Neural cell (in vitro differentiated cells): Measurements from ENCODE around the gene TMPRSS6. TPM values are rescaled to one million over a fixed set of nuclear protein-coding genes. Genes with fewer than 3 reads are reported as not detected.

Experiments
- H2AFZ ChIP-seq: fragments of 200-600, 300-800 bp; sonication (generic), shearing (Covaris generic); 2 replicates; pipeline ENCODE4 v1.6.0; 2014; ENCODE audit warnings: low read depth, mild to moderate bottlenecking, antibody characterized with exemption, low read length, moderate library complexity
- H3F3A ChIP-seq: fragments of 200-600 bp; shearing (Covaris generic); 2 replicates; pipeline ENCODE4 v1.6.1; 2016; ENCODE audit warnings: mild to moderate bottlenecking, moderate library complexity, mixed read lengths, antibody characterized with exemption, low read length; ENCODE audit not compliant: insufficient read depth, poor library complexity, severe bottlenecking
- H3K27ac ChIP-seq: fragments of 200-600, 300-800 bp; sonication (generic), shearing (Covaris generic); 2 replicates; pipeline ENCODE4 v1.5.1; 2014; ENCODE audit warnings: mild to moderate bottlenecking, low read length, moderate library complexity
- H3K27me3 ChIP-seq: fragments of 300-800, 200-600 bp; sonication (generic), shearing (Covaris generic); 2 replicates; pipeline ENCODE4 v1.6.0; 2014; ENCODE audit warnings: mild to moderate bottlenecking, low read depth, low read length, moderate library complexity; ENCODE audit not compliant: insufficient read depth
- H3K36me3 ChIP-seq: fragments of 300-800, 200-600 bp; sonication (generic), shearing (Covaris generic); 2 replicates; pipeline ENCODE4 v1.5.1; 2014; ENCODE audit warnings: mild to moderate bottlenecking, antibody characterized with exemption, low read length, moderate library complexity; ENCODE audit not compliant: insufficient read depth
- H3K4me2 ChIP-seq: fragments of 300-800, 200-600 bp; sonication (generic), shearing (Covaris generic); 2 replicates; pipeline ENCODE4 v1.6.0; 2014; ENCODE audit warnings: mild to moderate bottlenecking, low read length
- H3K4me3 ChIP-seq: fragments of 300-800, 200-600 bp; sonication (generic), shearing (Covaris generic); 2 replicates; pipeline ENCODE4 v1.5.1; 2014; ENCODE audit warnings: mild to moderate bottlenecking, low read length, moderate library complexity
- H3K79me2 ChIP-seq: fragments of 200-600 bp; shearing (Covaris generic); replicated peaks from 2 replicates; pipeline ENCODE4 v1.6.0; 2014; ENCODE audit warnings: mild to moderate bottlenecking, low read length, moderate library complexity; ENCODE audit not compliant: insufficient read depth
- H3K9ac ChIP-seq: fragments of 300-800, 200-600 bp; sonication (generic), shearing (Covaris generic); 2 replicates; pipeline ENCODE4 v1.6.1; 2016; ENCODE audit warnings: mild to moderate bottlenecking, low read length, mixed read lengths
- H3K9me2 ChIP-seq: fragments of 200-600 bp; shearing (Covaris generic); 2 replicates; pipeline ENCODE4 v1.6.1; 2016; ENCODE audit warnings: mild to moderate bottlenecking, low read length, mixed read lengths; ENCODE audit not compliant: insufficient read depth
- H3K9me3 ChIP-seq: fragments of 200-600, 300-800 bp; sonication (generic), shearing (Covaris generic); 2 replicates; pipeline ENCODE4 v1.6.1; 2016; ENCODE audit warnings: mild to moderate bottlenecking, mixed run types, low read length, moderate library complexity, mixed read lengths
- H4K20me1 ChIP-seq: fragments of 200-600 bp; shearing (Covaris generic); 2 replicates; pipeline ENCODE4 v1.6.1; 2016; ENCODE audit warnings: mild to moderate bottlenecking, mixed run types; ENCODE audit not compliant: insufficient read depth
- EP300 ChIP-seq: fragments of 450-650 bp; conservative IDR thresholded peaks from 2 replicates; pipeline ENCODE4 v1.6.1; 2014; ENCODE audit warnings: antibody characterized with exemption, mild to moderate bottlenecking, moderate library complexity; ENCODE audit not compliant: poor library complexity, severe bottlenecking
- EZH2 ChIP-seq: fragments of 200-600, 300-800 bp; shearing (Covaris generic), sonication (generic); IDR thresholded peaks from 2 replicates; pipeline ENCODE4 v1.6.1; 2014; ENCODE audit warnings: antibody characterized with exemption, low read length, borderline replicate concordance, mild to moderate bottlenecking; ENCODE audit not compliant: insufficient read depth, poor library complexity, severe bottlenecking
- MXI1 ChIP-seq: fragments of 450-650 bp; conservative IDR thresholded peaks from 2 replicates; pipeline ENCODE4 v1.6.1; 2014; ENCODE audit warnings: antibody characterized with exemption, mild to moderate bottlenecking; ENCODE audit not compliant: poor library complexity, severe bottlenecking
- POLR2AphosphoS5 ChIP-seq: IDR thresholded peaks from 2 replicates; pipeline ENCODE4 v1.6.1; 2012
- RAD21 ChIP-seq: fragments of 450-650 bp; conservative IDR thresholded peaks from 2 replicates; pipeline ENCODE4 v1.6.1; 2014; ENCODE audit warnings: antibody characterized with exemption, mild to moderate bottlenecking, moderate library complexity
- SMC3 ChIP-seq: fragments of 450-650 bp; conservative IDR thresholded peaks from 2 replicates; pipeline ENCODE4 v1.6.1; 2014; ENCODE audit warnings: antibody characterized with exemption, mild to moderate bottlenecking, moderate library complexity; ENCODE audit not compliant: poor library complexity
- TAF1 ChIP-seq: IDR thresholded peaks from 2 replicates; pipeline ENCODE4 v1.6.1; 2012; ENCODE audit warnings: low read depth
- polyA plus RNA-seq: library from polyadenylated mRNA; depleted of rRNA; stranded (reverse); fragments of >200 nt; gene quantifications from 2 replicates; pipeline ENCODE4 v1.2.3, GENCODE V29; 2014
- TF ChIP-seq, protein P1 (sequence below): IDR thresholded peaks from 2 replicates; pipeline ENCODE4 v1.6.1; 2012; ENCODE audit warnings: borderline replicate concordance
- TF ChIP-seq, protein P2 (sequence below): fragments of 450-650 bp; IDR thresholded peaks from 2 replicates; pipeline ENCODE4 v1.5.1; 2014; ENCODE audit warnings: antibody characterized with exemption, mild to moderate bottlenecking, moderate library complexity; ENCODE audit not compliant: poor library complexity, severe bottlenecking

TMPRSS6 gene
- polyA plus RNA-seq, 1 donor from 2014 or later, result not detected

DNA sequence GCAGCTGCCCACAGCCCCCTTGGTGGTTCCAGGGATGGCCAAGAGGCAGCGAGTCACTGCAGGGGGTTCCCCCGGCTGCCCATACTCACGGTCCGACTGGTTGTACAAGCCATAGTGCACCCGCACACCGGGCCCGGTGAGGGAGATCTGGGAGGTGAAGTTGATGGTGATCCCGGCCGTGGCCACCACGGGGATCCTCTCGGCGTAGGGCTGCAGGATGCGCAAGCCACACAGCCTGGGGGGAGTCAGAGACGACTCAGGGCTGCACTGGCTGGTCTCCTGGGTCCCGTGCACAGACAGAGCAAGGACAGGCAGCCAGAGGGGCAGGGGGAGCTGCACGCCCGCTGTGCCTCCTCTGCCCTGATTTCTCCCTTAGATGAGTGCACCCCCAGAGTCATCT lies 34.5 kb downstream of the TMPRSS6 start:
- no peaks in the 10 kb centered on the region for H3F3A ChIP-seq
- H4K20me1 ChIP-seq, result no peaks in the 10 kb centered on the region
- H3K9me3 ChIP-seq, result no peaks in the 10 kb centered on the region
- H3K9ac ChIP-seq, result no peak overlapping the region
- H3K36me3 ChIP-seq, result no peaks in the 10 kb centered on the region
- no peak overlapping the region for H3K4me3 ChIP-seq
- TF ChIP-seq MXI1, result no peak
- TF ChIP-seq, protein P1, sequence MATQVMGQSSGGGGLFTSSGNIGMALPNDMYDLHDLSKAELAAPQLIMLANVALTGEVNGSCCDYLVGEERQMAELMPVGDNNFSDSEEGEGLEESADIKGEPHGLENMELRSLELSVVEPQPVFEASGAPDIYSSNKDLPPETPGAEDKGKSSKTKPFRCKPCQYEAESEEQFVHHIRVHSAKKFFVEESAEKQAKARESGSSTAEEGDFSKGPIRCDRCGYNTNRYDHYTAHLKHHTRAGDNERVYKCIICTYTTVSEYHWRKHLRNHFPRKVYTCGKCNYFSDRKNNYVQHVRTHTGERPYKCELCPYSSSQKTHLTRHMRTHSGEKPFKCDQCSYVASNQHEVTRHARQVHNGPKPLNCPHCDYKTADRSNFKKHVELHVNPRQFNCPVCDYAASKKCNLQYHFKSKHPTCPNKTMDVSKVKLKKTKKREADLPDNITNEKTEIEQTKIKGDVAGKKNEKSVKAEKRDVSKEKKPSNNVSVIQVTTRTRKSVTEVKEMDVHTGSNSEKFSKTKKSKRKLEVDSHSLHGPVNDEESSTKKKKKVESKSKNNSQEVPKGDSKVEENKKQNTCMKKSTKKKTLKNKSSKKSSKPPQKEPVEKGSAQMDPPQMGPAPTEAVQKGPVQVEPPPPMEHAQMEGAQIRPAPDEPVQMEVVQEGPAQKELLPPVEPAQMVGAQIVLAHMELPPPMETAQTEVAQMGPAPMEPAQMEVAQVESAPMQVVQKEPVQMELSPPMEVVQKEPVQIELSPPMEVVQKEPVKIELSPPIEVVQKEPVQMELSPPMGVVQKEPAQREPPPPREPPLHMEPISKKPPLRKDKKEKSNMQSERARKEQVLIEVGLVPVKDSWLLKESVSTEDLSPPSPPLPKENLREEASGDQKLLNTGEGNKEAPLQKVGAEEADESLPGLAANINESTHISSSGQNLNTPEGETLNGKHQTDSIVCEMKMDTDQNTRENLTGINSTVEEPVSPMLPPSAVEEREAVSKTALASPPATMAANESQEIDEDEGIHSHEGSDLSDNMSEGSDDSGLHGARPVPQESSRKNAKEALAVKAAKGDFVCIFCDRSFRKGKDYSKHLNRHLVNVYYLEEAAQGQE, result no peak
- no peak for TF ChIP-seq EZH2
- TF ChIP-seq POLR2AphosphoS5, result no peak
- no peak for TF ChIP-seq TAF1
- TF ChIP-seq SMC3, result no peak
- no peak for TF ChIP-seq EP300
- no peak for TF ChIP-seq RAD21
- TF ChIP-seq, protein P2, sequence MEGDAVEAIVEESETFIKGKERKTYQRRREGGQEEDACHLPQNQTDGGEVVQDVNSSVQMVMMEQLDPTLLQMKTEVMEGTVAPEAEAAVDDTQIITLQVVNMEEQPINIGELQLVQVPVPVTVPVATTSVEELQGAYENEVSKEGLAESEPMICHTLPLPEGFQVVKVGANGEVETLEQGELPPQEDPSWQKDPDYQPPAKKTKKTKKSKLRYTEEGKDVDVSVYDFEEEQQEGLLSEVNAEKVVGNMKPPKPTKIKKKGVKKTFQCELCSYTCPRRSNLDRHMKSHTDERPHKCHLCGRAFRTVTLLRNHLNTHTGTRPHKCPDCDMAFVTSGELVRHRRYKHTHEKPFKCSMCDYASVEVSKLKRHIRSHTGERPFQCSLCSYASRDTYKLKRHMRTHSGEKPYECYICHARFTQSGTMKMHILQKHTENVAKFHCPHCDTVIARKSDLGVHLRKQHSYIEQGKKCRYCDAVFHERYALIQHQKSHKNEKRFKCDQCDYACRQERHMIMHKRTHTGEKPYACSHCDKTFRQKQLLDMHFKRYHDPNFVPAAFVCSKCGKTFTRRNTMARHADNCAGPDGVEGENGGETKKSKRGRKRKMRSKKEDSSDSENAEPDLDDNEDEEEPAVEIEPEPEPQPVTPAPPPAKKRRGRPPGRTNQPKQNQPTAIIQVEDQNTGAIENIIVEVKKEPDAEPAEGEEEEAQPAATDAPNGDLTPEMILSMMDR, result no peak
- H3K27me3 ChIP-seq, result peaks cover 9% of the 10 kb centered on the region
- H3K4me2 ChIP-seq, result no peak overlapping the region
- no peak overlapping the region for H2AFZ ChIP-seq
- H3K79me2 ChIP-seq, result no peaks in the 10 kb centered on the region
- H3K9me2 ChIP-seq, result no peaks in the 10 kb centered on the region
- H3K27ac ChIP-seq, result no peak overlapping the region

DNA sequence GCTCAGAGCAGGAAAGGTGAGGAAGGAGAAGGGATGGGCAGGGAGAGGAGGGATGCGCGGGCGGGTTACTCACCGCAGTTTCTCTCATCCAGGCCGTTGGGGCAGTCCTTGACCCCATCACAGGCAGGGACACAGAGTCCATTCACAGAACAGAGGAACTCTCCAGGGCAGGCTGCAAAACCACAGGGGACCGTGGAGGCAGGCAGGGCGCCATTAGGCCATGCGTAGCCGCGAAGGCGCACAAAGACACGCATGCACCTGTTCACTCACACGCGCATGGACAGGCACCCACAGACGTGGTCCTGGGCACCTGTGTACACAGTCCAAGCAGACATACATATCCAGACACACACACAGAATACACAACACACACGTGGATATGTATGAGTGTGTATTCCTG lies 35.0 kb downstream of the TMPRSS6 start:
- no peaks in the 10 kb centered on the region for H3K36me3 ChIP-seq
- H3K4me3 ChIP-seq, result no peak overlapping the region
- H3K9me3 ChIP-seq, result no peaks in the 10 kb centered on the region
- no peaks in the 10 kb centered on the region for H4K20me1 ChIP-seq
- no peak for TF ChIP-seq EZH2
- TF ChIP-seq MXI1, result no peak
- no peak for TF ChIP-seq SMC3
- no peak for TF ChIP-seq RAD21
- TF ChIP-seq TAF1, result no peak
- TF ChIP-seq, protein P1, result no peak
- no peak for TF ChIP-seq POLR2AphosphoS5
- TF ChIP-seq EP300, result no peak
- TF ChIP-seq, protein P2, result no peak
- H3K27me3 ChIP-seq, result peaks cover 14% of the 10 kb centered on the region
- H3K27ac ChIP-seq, result no peak overlapping the region
- H3K9me2 ChIP-seq, result no peaks in the 10 kb centered on the region
- H3K79me2 ChIP-seq, result no peaks in the 10 kb centered on the region
- no peak overlapping the region for H2AFZ ChIP-seq
- H3K9ac ChIP-seq, result no peak overlapping the region
- no peak overlapping the region for H3K4me2 ChIP-seq
- H3F3A ChIP-seq, result no peaks in the 10 kb centered on the region
